SK-MEL-5 (cell line): Measurements from ENCODE around the gene MRPL42. TPM values are rescaled to one million over a fixed set of nuclear protein-coding genes. Genes with fewer than 3 reads are reported as not detected.
"Not testable (repeated sequence)": the region's sequence is repeated elsewhere in the genome, so short reads cannot be mapped to it uniquely, and the experiment has no call there.

Experiments
- DNase-seq: peaks from one replicate; pipeline ENCODE4 v3.0.0-alpha.2; 2016; ENCODE audit warnings: low read depth, low spot score
- in situ Hi-C: cut with HindIII; loops from 2 replicates; pipeline ENCODE4 v1.10.0; 2016; ENCODE audit warnings: low sequenced_read_pairs, high pct_unique_total_duplicates, low pct_unique_long_range_greater_than_20kb
- total RNA-seq: library from RNA; depleted of rRNA; stranded (reverse); fragments of >200 nt; shearing (Covaris generic); gene quantifications from 2 replicates; pipeline ENCODE4 v1.2.3, GENCODE V29; 2014

The MRPL42 gene
- total RNA-seq, 1 experiment from 2014 or later: 128 TPM

- in situ Hi-C loops: no loop called here
- no peak for DNase-seq
These were observed 9.2 kb downstream of the MRPL42 start for GRCh38 chr12:93476555-93476954.

- in situ Hi-C loops: no loop called here
- DNase-seq: no peak
These were observed 15.4 kb downstream of the MRPL42 start for GRCh38 chr12:93482721-93483120.

GRCh38 chr12:93483151-93483807 lies 16.0 kb downstream of the MRPL42 start:
- in situ Hi-C loops: no loop called here
- no peak for DNase-seq

GRCh38 chr12:93484315-93484981 lies 17.1 kb downstream of the MRPL42 start:
- in situ Hi-C loops: no loop called here
- no peak for DNase-seq

GRCh38 chr12:93492808-93493207 lies 25.5 kb downstream of the MRPL42 start:
- DNase-seq, in situ Hi-C loops: not testable (repeated sequence)

GRCh38 chr12:93494096-93494495 lies 26.8 kb downstream of the MRPL42 start:
- no peak for DNase-seq
- in situ Hi-C loops: no loop called here

GRCh38 chr12:93497456-93497855 lies 30.1 kb downstream of the MRPL42 start:
- in situ Hi-C loops: no loop called here
- peak; percentile 59 for DNase-seq

GRCh38 chr12:93498813-93499212 lies 31.5 kb downstream of the MRPL42 start:
- in situ Hi-C loops, DNase-seq: not testable (repeated sequence)

GRCh38 chr12:93500201-93500600 lies 32.9 kb downstream of the MRPL42 start:
- DNase-seq: no peak
- in situ Hi-C loops: no loop called here

GRCh38 chr12:93500667-93501066 lies 33.4 kb downstream of the MRPL42 start:
- DNase-seq: no peak
- in situ Hi-C loops: no loop called here

GRCh38 chr12:93502802-93503623 lies 35.7 kb downstream of the MRPL42 start:
- DNase-seq: peak; percentile 67
- in situ Hi-C loops: no loop called here

GRCh38 chr12:93507165-93507564 lies 39.9 kb downstream of the MRPL42 start:
- in situ Hi-C loops: no loop called here

GRCh38 chr12:93509506-93509905 lies 42.2 kb downstream of the MRPL42 start:
- in situ Hi-C loops: no loop called here
- no peak for DNase-seq

More at GRCh38 chr12:93507165-93507564, 39.9 kb downstream of the MRPL42 start:
- DNase-seq: no peak

GRCh38 chr12:93514853-93515252 lies 47.5 kb downstream of the MRPL42 start:
- in situ Hi-C loops: no loop called here
- no peak for DNase-seq

- in situ Hi-C loops: no loop called here
- peak; percentile 7 for DNase-seq
These were observed 51.4 kb downstream of the MRPL42 start for GRCh38 chr12:93518725-93519124.

- in situ Hi-C loops: no loop called here
- DNase-seq: no peak
These were observed 52.5 kb downstream of the MRPL42 start for GRCh38 chr12:93519859-93520258.

- no peak for DNase-seq
- in situ Hi-C loops: no loop called here
These were observed 53.1 kb downstream of the MRPL42 start for GRCh38 chr12:93520454-93520853.

GRCh38 chr12:93521225-93522080 lies 54.1 kb downstream of the MRPL42 start:
- in situ Hi-C loops: no loop called here
- DNase-seq: no peak
